HEK293 (cell line): ENCODE data around the gene SLC1A3.

Experiments used
- CTCF ChIA-PET: fragments of 350-600 bp; formaldehyde crosslinking; extraction: SDS; loops from one replicate; lab custom pipeline; 2021; ENCODE audit warnings: antibody characterized with exemption; lab: Yijun Ruan, JAX
- POLR2A ChIA-PET: fragments of 300-600 bp; formaldehyde crosslinking; extraction: SDS; loops from one replicate; lab custom pipeline; 2020; ENCODE audit warnings: antibody characterized with exemption, inconsistent platforms; lab: Yijun Ruan, JAX
- H3K27ac ChIP-seq: fragments of 200-500 bp; sonication (Bioruptor generic); 2 replicates; pipeline ENCODE4 v1.5.1; 2014; ENCODE audit warnings: low read depth, low read length, control low read depth, inconsistent platforms; ENCODE audit errors: extremely low read depth
- H3K36me3 ChIP-seq, 2 experiments: fragments of 200-500 bp in 1 of 2; sonication (Bioruptor generic) in 1 of 2; 1 replicate in 1 of 2; 2 replicates in 1 of 2; pipeline ENCODE4 v1.5.1; 2014 to 2017; ENCODE audit warnings: inconsistent platforms in 2 of 2, low read length in 2 of 2; ENCODE audit not compliant: control insufficient read depth in 2 of 2, insufficient read depth in 1 of 2
- H3K4me1 ChIP-seq: fragments of 200-500 bp; sonication (Bioruptor generic); 2 replicates; pipeline ENCODE4 v1.5.1; 2014; ENCODE audit warnings: mild to moderate bottlenecking, low read length, inconsistent platforms; ENCODE audit not compliant: control insufficient read depth, insufficient read depth
- H3K4me3 ChIP-seq: 2 replicates; pipeline ENCODE4 v1.5.1; 2011; ENCODE audit warnings: low read depth, mild to moderate bottlenecking, control low read depth, low read length, moderate library complexity
- H3K9me3 ChIP-seq: fragments of 200-500 bp; sonication (Bioruptor generic); 2 replicates; pipeline ENCODE4 v1.5.1; 2014; ENCODE audit warnings: low read depth, low read length, inconsistent platforms; ENCODE audit not compliant: control insufficient read depth, insufficient read depth
- HOXC10 ChIP-seq: sonication (generic); formaldehyde crosslinking; IDR thresholded peaks from 2 replicates; pipeline ENCODE4 v1.8.1; 2023; ENCODE audit warnings: mild to moderate bottlenecking, missing genetic modification reagents
- OSR2 ChIP-seq: fragments of 450-650 bp; formaldehyde crosslinking; IDR thresholded peaks from 2 replicates; pipeline ENCODE4 v1.5.1; 2016; ENCODE audit warnings: missing biosample characterization, missing genetic modification characterization
- TCF7L2 ChIP-seq: IDR thresholded peaks from 2 replicates; pipeline ENCODE4 v1.6.1; 2011; ENCODE audit warnings: low read depth, mild to moderate bottlenecking, inconsistent platforms, low read length, moderate library complexity, borderline replicate concordance
- ZNF16 ChIP-seq: fragments of 450-650 bp; formaldehyde crosslinking; IDR thresholded peaks from 2 replicates; pipeline ENCODE4 v1.5.1; 2016; ENCODE audit warnings: low read depth, missing biosample characterization, missing genetic modification characterization
- ZNF174 ChIP-seq: fragments of 450-650 bp; formaldehyde crosslinking; IDR thresholded peaks from 2 replicates; pipeline ENCODE4 v1.5.0; 2017; ENCODE audit warnings: missing biosample characterization, mild to moderate bottlenecking, missing genetic modification characterization
- ZNF175 ChIP-seq: fragments of 450-650 bp; formaldehyde crosslinking; IDR thresholded peaks from 2 replicates; pipeline ENCODE4 v1.5.1; 2016; ENCODE audit warnings: missing biosample characterization, missing genetic modification characterization
- ZNF324 ChIP-seq: fragments of 450-650 bp; formaldehyde crosslinking; IDR thresholded peaks from 2 replicates; pipeline ENCODE4 v1.5.1; 2016; ENCODE audit warnings: missing biosample characterization, missing genetic modification characterization
- ZNF335 ChIP-seq: fragments of 450-650 bp; formaldehyde crosslinking; conservative IDR thresholded peaks from 2 replicates; pipeline ENCODE4 v1.5.1; 2016; ENCODE audit warnings: missing biosample characterization, missing genetic modification characterization
- ZNF341 ChIP-seq: fragments of 450-650 bp; formaldehyde crosslinking; IDR thresholded peaks from 2 replicates; pipeline ENCODE4; 2016; ENCODE audit warnings: low read depth, missing biosample characterization, missing genetic modification characterization
- ZNF366 ChIP-seq: fragments of 450-650 bp; formaldehyde crosslinking; conservative IDR thresholded peaks from 2 replicates; pipeline ENCODE4 v1.5.1; 2016; ENCODE audit warnings: missing biosample characterization, missing genetic modification characterization
- ZNF394 ChIP-seq: fragments of 450-650 bp; formaldehyde crosslinking; IDR thresholded peaks from 2 replicates; pipeline ENCODE4 v1.5.1; 2016; ENCODE audit warnings: missing biosample characterization, missing genetic modification characterization, mild to moderate bottlenecking, moderate library complexity, borderline replicate concordance
- ZNF548 ChIP-seq: fragments of 450-650 bp; formaldehyde crosslinking; IDR thresholded peaks from 2 replicates; pipeline ENCODE4 v1.5.1; 2016; ENCODE audit warnings: missing biosample characterization, missing genetic modification characterization
- ZNF677 ChIP-seq: fragments of 450-650 bp; IDR thresholded peaks from 2 replicates; pipeline ENCODE4 v1.5.0; 2018; ENCODE audit warnings: missing biosample characterization, mild to moderate bottlenecking, missing genetic modification characterization, moderate library complexity
- ZNF776 ChIP-seq: fragments of 450-650 bp; formaldehyde crosslinking; IDR thresholded peaks from 2 replicates; pipeline ENCODE4 v1.5.0; 2017; ENCODE audit warnings: missing biosample characterization, missing genetic modification characterization, borderline replicate concordance
- TF ChIP-seq, protein P1 (sequence below): fragments of 450-650 bp; formaldehyde crosslinking; IDR thresholded peaks from 2 replicates; pipeline ENCODE4 v1.5.1; 2016; ENCODE audit warnings: missing biosample characterization, missing genetic modification characterization
- TF ChIP-seq, protein P2 (sequence below): fragments of 450-650 bp; formaldehyde crosslinking; IDR thresholded peaks from 2 replicates; pipeline ENCODE4 v1.5.1; 2016; ENCODE audit warnings: missing biosample characterization, missing genetic modification characterization
- TF ChIP-seq, protein P3 (sequence below): fragments of 450-650 bp; IDR thresholded peaks from 2 replicates; pipeline ENCODE4 v1.5.1; 2018; ENCODE audit warnings: missing biosample characterization, missing genetic modification characterization

The SLC1A3 gene

DNA sequence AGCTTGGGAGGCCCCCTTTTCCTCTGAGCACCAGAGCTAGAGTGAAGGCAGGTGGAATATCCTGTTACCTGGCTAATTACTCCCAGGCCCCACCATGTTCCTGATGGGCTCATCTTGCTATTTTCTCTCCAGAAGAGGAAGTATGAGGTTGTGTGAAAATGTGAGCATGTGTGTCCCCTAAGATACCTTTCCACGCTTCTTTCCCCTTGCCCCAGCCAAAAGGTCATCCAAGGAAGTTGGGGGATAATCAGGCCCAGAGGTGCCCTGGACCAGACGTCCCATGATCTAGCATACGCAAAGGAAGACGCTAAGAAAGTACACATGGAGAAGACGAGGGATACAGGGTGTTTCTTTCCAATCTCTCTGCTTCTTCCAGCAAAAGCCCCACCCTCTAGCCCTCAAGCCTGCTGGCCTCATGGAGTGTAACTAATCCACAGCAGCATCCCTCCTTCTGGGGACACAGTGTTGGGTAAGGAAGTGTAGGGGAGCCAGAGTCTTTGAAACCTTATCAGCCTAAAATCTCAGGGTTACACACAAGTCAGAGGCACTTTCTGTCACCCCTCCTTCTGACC lies 115.3 kb downstream of the SLC1A3 start (continued):
- TF ChIP-seq, protein P1, sequence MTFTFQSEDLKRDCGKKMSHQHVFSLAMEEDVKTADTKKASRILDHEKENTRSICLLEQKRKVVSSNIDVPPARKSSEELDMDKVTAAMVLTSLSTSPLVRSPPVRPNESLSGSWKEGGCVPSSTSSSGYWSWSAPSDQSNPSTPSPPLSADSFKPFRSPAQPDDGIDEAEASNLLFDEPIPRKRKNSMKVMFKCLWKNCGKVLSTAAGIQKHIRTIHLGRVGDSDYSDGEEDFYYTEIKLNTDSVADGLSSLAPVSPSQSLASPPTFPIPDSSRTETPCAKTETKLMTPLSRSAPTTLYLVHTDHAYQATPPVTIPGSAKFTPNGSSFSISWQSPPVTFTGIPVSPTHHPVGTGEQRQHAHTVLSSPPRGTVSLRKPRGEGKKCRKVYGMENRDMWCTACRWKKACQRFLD (tag by site-specific recombination), result no peak
- TF ChIP-seq TCF7L2, result no peak
- TF ChIP-seq OSR2, result no peak
- TF ChIP-seq ZNF548 (tag by site-specific recombination), result no peak

DNA sequence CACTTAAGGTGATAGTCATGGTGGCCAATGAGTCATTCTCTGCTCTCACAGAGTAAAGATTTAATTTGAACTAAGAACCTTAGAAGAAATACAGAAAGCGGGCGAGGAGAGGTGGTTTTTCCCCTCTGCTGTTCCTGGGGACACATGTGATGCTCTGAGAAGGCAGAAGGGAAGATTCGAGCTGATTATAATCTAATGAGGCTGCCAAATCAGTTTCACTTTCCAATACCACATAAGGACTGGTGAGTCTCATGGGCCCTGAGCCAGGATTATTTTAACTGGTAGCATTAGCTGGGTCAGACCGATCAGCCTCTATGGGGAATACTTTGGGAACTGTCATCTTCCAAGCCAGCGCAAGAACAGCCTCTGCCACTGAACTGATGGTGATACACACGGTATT lies 116.5 kb downstream of the SLC1A3 start:
- ChIA-PET CTCF (interaction anchor here (0.6 to 1.5 kb wide), 4 partner anchors 17 to 1486 kb away, joined by 3 to 4 read pairs (median 4); no protein-coding TSS in a partner anchor), POLR2A (no interaction called here)
- H3K4me1 ChIP-seq, result no peaks in the 10 kb centered on the region
- no peak overlapping the region for H3K4me3 ChIP-seq
- TF ChIP-seq, protein P2, sequence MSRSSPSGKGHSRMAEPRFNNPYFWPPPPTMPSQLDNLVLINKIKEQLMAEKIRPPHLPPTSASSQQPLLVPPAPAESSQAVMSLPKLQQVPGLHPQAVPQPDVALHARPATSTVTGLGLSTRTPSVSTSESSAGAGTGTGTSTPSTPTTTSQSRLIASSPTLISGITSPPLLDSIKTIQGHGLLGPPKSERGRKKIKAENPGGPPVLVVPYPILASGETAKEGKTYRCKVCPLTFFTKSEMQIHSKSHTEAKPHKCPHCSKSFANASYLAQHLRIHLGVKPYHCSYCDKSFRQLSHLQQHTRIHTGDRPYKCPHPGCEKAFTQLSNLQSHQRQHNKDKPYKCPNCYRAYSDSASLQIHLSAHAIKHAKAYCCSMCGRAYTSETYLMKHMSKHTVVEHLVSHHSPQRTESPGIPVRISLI (tag by site-specific recombination), result no peak
- TF ChIP-seq ZNF335 (tag by site-specific recombination) (no peak), ZNF341 (tag by site-specific recombination) (no peak)
- TF ChIP-seq, all 188 proteins: peak for 0
- Histone ChIP-seq H3K36me3 (no peaks in the 10 kb centered on the region), H3K27ac (no peak overlapping the region), H3K9me3 (no peaks in the 10 kb centered on the region)

DNA sequence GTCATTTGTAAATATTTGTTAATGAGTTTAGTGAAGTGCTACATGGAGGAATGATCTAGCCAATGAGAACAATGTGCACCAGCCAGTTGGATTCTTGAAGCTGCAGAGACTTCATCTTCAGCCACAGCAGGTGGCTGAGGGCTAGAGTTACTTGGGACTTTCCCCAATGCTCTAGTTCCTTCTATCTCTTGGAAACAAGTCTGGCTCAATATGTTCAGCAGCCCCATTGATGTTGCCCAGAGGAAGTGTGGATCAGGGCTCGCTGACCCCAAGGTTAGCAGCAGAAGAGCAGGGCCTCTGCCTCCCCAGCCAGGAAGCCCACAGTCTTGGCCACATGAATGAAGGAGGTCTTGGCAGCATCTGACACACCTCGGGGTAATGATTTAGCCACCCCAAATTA lies 117.5 kb downstream of the SLC1A3 start:
- TF ChIP-seq HOXC10 (CRISPR knock-in tag) (no peak), ZNF324 (tag by site-specific recombination) (no peak), ZNF394 (tag by site-specific recombination) (no peak), ZNF776 (tag by site-specific recombination) (no peak), ZNF16 (tag by site-specific recombination) (no peak), ZNF174 (tag by site-specific recombination) (no peak), ZNF366 (tag by site-specific recombination) (no peak), ZNF175 (tag by site-specific recombination) (no peak), ZNF677 (tag by site-specific recombination) (no peak)
- TF ChIP-seq, protein P3, sequence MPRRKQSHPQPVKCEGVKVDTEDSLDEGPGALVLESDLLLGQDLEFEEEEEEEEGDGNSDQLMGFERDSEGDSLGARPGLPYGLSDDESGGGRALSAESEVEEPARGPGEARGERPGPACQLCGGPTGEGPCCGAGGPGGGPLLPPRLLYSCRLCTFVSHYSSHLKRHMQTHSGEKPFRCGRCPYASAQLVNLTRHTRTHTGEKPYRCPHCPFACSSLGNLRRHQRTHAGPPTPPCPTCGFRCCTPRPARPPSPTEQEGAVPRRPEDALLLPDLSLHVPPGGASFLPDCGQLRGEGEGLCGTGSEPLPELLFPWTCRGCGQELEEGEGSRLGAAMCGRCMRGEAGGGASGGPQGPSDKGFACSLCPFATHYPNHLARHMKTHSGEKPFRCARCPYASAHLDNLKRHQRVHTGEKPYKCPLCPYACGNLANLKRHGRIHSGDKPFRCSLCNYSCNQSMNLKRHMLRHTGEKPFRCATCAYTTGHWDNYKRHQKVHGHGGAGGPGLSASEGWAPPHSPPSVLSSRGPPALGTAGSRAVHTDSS, result no peak
- TF ChIP-seq, all 188 proteins: peak for 0
- CTCF ChIA-PET, result interaction anchor here (0.6 to 1.5 kb wide), 6 partner anchors 12 to 309 kb away, joined by 3 to 6 read pairs (median 4); no protein-coding TSS in a partner anchor
- POLR2A ChIA-PET, result no interaction called here
- no peak overlapping the region for H3K4me3 ChIP-seq
- H3K27ac ChIP-seq, result no peak overlapping the region
- no peaks in the 10 kb centered on the region for H3K4me1 ChIP-seq
- H3K9me3 ChIP-seq, result no peaks in the 10 kb centered on the region
- no peaks in the 10 kb centered on the region for H3K36me3 ChIP-seq
